ENCODE results near the gene RAC2.

Gene RAC2

DNA sequence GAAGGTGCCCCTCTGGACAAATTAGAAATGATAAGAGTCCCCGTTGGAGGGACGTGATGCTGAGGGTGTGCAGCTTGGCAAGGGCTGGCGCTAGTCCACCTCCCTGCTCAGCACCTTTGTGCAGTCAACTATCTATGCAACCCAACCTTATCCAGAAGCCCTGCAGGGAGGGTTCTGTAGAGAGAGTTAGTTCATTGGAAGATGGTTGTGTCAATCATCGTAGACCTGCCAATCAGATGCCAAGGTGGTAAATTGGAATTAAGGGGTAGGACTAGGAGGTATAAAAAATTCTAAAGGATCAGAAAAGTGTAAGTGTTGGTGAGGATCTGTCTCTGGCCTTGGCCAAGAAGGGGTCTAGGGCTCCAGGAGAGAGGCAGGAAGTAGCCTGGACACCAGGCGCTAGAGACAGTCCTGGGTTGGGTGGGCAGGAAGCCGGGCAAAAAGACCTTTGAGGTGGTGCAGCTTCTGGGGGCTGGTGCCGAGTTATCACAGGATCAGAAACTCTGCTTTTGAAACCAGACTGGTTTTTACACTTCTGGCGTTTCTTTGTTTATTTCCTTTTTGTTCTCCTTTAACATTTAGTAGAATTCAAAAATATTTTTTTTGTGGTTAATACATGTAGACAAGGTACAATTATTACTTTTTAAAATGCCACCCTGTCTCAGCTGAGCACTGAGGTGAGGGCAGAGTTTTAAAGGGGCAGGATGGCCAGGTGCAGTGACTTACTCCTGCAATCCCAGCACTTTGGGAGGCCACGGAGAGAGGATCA lies 57.7 kb downstream of the RAC2 start:
- H3K4me3 ChIP-seq (replicated peaks; ENCODE audit: low read depth, low read length) = no peak overlapping the region
- TF ChIP-seq, protein P1, sequence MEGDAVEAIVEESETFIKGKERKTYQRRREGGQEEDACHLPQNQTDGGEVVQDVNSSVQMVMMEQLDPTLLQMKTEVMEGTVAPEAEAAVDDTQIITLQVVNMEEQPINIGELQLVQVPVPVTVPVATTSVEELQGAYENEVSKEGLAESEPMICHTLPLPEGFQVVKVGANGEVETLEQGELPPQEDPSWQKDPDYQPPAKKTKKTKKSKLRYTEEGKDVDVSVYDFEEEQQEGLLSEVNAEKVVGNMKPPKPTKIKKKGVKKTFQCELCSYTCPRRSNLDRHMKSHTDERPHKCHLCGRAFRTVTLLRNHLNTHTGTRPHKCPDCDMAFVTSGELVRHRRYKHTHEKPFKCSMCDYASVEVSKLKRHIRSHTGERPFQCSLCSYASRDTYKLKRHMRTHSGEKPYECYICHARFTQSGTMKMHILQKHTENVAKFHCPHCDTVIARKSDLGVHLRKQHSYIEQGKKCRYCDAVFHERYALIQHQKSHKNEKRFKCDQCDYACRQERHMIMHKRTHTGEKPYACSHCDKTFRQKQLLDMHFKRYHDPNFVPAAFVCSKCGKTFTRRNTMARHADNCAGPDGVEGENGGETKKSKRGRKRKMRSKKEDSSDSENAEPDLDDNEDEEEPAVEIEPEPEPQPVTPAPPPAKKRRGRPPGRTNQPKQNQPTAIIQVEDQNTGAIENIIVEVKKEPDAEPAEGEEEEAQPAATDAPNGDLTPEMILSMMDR (IDR thresholded peaks at IDR 0.05; ENCODE audit: low read depth, low read length, missing control alignments) = no peak
- no peak for DNase-seq (ENCODE audit: extremely low read depth, low read depth)

DNA sequence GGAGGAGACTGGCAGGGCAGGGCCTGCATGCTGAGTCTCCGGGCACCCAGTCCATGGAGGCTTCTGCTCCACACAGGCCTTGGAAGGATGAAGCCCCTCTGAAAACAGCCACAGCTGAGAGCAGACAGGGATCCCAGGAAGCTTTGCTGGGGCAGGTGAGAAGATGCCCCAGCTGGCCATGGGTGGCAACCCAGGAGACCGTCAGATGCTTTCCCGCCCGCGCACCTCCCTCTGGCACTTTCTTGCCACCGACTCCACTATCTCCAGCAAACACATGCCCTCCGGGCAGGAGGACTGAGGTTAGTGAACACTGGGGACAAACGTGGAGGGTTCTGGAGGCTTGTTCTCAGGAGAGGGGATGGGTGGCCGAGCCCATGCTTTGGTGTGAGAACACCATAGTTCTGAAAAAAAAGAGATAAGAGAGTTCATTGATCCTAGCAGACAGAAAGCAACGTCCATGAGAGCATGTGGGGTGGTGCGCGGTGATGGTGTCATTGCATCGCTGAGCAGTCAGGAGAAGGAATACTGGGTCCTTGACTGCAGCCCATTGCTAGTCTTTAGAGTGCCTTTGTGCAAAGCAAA lies 58.3 kb downstream of the RAC2 start:
- no peak for DNase-seq (ENCODE audit: extremely low read depth, low read depth)
- no peak overlapping the region for H3K4me3 ChIP-seq (replicated peaks; ENCODE audit: low read depth, low read length)
- TF ChIP-seq, protein P1 (IDR thresholded peaks at IDR 0.05; ENCODE audit: low read depth, low read length, missing control alignments) = no peak

DNA sequence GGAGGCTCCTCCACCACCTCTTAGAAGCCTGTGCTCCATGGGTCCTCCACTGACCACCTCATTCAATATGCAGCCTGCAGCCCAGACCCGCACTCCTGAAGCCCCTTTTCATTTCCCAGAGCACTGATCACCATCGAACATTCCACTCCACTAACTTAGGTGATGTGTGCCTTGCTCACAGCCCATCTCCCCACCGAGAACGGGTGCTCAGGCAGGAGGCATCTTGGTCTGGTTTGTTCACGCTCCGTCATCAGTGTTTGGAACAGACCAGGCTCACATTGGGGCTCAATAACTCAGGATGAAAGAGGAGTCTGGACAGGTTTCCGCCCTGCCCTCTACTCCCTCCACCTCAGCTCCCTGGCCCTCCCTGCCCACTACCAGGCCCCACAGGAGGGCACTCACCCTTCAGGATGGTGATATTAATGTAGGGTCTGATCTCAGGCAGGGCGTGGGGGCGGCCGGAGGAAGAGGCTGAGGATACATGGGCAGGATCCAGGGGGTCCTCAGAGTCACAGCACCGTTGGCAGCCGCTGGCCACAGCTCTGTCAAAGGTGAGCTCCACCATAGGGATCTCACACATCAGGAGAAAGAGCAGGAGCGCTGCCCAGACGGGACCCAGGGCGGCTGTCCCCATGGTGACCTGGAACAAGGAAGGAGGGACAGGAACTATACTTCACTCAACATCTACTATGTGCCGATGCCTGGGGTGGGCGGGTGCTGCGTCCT lies 59.1 kb downstream of the RAC2 start:
- TF ChIP-seq, protein P1 (IDR thresholded peaks at IDR 0.05; ENCODE audit: low read depth, low read length, missing control alignments) = no peak
- H3K4me3 ChIP-seq (replicated peaks; ENCODE audit: low read depth, low read length) = no peak overlapping the region
- no peak for DNase-seq (ENCODE audit: extremely low read depth, low read depth)

DNA sequence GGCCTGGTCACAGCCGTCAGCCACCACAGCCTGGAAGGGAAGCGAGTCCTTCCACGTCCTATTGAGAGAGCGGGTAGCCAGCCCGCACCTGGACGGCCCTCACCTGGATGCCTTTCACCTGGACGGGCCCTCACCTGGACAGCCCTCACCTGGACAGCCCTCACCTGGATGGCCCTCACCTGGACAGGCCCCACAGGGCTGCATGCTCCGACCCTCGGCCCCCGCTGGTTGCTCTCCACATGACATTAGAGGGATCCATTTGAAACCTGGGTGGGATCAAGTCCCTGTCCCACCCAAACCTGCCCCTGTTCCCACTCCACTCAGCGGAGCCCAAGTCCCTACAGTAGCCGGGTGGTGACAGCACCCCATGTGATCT lies 59.7 kb downstream of the RAC2 start:
- no peak for DNase-seq (ENCODE audit: extremely low read depth, low read depth)
- TF ChIP-seq, protein P1 (IDR thresholded peaks at IDR 0.05; ENCODE audit: low read depth, low read length, missing control alignments) = no peak

DNA sequence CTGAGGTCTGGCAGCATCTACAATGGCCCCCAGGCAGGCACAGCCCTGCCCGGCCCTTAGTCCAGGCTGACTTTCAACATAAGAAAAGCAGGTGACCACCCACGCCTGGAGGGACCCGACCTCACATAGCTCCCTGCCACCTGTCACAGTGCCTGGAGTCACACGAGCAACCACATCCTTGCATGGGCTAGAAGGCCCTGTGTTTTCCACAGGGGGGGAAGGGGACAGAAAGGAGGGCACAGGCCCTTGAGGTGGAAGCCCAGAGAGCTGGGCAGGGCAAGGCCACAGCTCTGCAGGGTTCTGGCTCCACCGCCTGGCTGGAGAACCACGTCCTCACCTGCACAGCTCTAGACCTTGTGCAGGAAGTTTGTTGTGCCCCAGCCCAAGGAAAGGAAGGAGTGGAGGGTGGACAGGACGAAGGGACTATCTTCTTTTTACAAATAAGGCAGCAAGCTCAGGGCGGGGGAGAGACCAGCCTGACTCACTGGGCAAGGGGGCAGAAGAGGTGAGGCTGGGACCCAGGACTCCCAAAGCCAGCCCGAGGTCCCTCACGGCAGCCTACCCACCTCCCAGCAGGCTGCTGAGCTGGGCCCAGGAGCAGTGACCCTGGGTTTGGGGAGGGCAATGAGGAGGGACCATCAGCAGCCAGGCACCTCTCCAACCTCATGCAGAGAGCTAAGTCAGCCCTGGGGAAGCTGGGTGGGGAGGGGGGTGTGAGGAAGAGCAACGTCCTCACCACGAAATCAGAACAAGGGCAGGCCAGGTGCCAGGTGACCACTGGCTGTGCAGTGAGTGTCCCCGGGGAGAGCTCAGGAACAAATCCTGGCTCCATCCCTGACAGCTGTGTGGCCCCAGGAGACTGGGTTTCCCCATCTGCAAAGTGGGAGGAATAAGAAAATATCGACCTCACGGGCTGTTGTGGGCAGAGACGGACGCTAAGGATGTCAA lies 60.4 kb downstream of the RAC2 start:
- no peak for DNase-seq (ENCODE audit: extremely low read depth, low read depth)
- TF ChIP-seq, protein P1 (IDR thresholded peaks at IDR 0.05; ENCODE audit: low read depth, low read length, missing control alignments) = no peak
- H3K4me3 ChIP-seq (replicated peaks; ENCODE audit: low read depth, low read length) = no peak overlapping the region

More for the DNA sequence above, 59.7 kb downstream of the RAC2 start:
- no peak overlapping the region for H3K4me3 ChIP-seq (replicated peaks; ENCODE audit: low read depth, low read length)

DNA sequence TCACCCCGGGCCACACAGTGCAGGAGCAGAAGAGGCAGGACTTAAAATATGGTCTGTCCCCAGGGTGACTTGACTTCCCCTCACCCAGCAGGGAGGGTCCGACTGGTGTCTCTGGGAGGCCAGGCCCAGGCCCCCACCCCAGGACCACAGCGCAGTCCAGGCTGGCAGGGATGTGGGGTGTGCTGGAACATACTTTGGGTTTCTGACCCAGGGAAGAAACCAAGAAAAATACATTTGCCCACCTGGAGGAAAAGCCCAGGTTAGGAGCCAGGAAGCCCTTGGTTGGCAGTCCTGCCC lies 61.2 kb downstream of the RAC2 start:
- no peak overlapping the region for H3K4me3 ChIP-seq (replicated peaks; ENCODE audit: low read depth, low read length)
- TF ChIP-seq, protein P1 (IDR thresholded peaks at IDR 0.05; ENCODE audit: low read depth, low read length, missing control alignments) = no peak
- no peak for DNase-seq (ENCODE audit: extremely low read depth, low read depth)
